SK-N-SH treated with all-trans-retinoic acid at 6 μM for 48 hours (cell line): Measurements from ENCODE around the gene TEKT1.

Experiments
- ATAC-seq: fragments of 200-7000 bp; cut with Tn5 transposase; 3 replicates; pipeline ENCODE4 v1.9.1; 2020; ENCODE audit warnings: mild to moderate bottlenecking, moderate library complexity
- ARNTL ChIP-seq: fragments of 450-650 bp; formaldehyde crosslinking; IDR thresholded peaks from 2 replicates; pipeline ENCODE4 v1.5.0; 2020; ENCODE audit warnings: low read depth, mild to moderate bottlenecking, moderate library complexity, borderline replicate concordance
- BACH2 ChIP-seq: fragments of 250-450 bp; sonication (Bioruptor Pico); IDR thresholded peaks from 2 replicates; pipeline ENCODE4 v1.9.0; 2021; ENCODE audit warnings: mild to moderate bottlenecking, borderline replicate concordance
- CSDC2 ChIP-seq: fragments of 250-450 bp; sonication (Bioruptor Pico); IDR thresholded peaks from 2 replicates; pipeline ENCODE4 v1.5.0; 2020; ENCODE audit warnings: mild to moderate bottlenecking, moderate library complexity
- ESRRG ChIP-seq: fragments of 250-450 bp; sonication (Bioruptor Pico); IDR thresholded peaks from 2 replicates; pipeline ENCODE4 v1.6.1; 2021; ENCODE audit warnings: mild to moderate bottlenecking
- ISL1 ChIP-seq: fragments of 250-450 bp; sonication (Bioruptor Pico); IDR thresholded peaks from 2 replicates; pipeline ENCODE4 v2.1.2; 2022; ENCODE audit warnings: mild to moderate bottlenecking, moderate library complexity
- OSR1 ChIP-seq: fragments of 250-450 bp; sonication (Bioruptor Pico); IDR thresholded peaks from 2 replicates; pipeline ENCODE4 v1.8.0; 2022; ENCODE audit warnings: moderate library complexity, mild to moderate bottlenecking, inconsistent platforms
- PPARA ChIP-seq: fragments of 250-450 bp; sonication (Bioruptor Pico); IDR thresholded peaks from 2 replicates; pipeline ENCODE4 v1.5.0; 2020; ENCODE audit warnings: mild to moderate bottlenecking, borderline replicate concordance
- RARB ChIP-seq: fragments of 250-450 bp; sonication (Bioruptor Pico); IDR thresholded peaks from 2 replicates; pipeline ENCODE4 v1.8.0; 2021; ENCODE audit warnings: mild to moderate bottlenecking, moderate library complexity
- SNAI2 ChIP-seq: fragments of 250-450 bp; sonication (Bioruptor Pico); IDR thresholded peaks from 2 replicates; pipeline ENCODE4 v1.5.0; 2020; ENCODE audit warnings: mild to moderate bottlenecking, moderate library complexity
- TCF4 ChIP-seq: fragments of 250-450 bp; sonication (Bioruptor Pico); IDR thresholded peaks from 2 replicates; pipeline ENCODE4 v1.8.0; 2021; ENCODE audit warnings: mild to moderate bottlenecking, moderate library complexity, borderline replicate concordance
- TOX ChIP-seq: fragments of 250-450 bp; sonication (Bioruptor Pico); IDR thresholded peaks from 2 replicates; pipeline ENCODE4 v1.8.0; 2021; ENCODE audit warnings: mild to moderate bottlenecking, moderate library complexity, borderline replicate concordance
- ZC3H10 ChIP-seq: fragments of 250-450 bp; sonication (Bioruptor Pico); IDR thresholded peaks from 2 replicates; pipeline ENCODE4 v1.5.1; 2021; ENCODE audit warnings: mild to moderate bottlenecking, moderate library complexity
- ZFP3 ChIP-seq: fragments of 250-450 bp; sonication (Bioruptor Pico); IDR thresholded peaks from 2 replicates; pipeline ENCODE4 v1.5.0; 2020; ENCODE audit warnings: mild to moderate bottlenecking, moderate library complexity
- ZFP30 ChIP-seq: fragments of 450-650 bp; formaldehyde crosslinking; IDR thresholded peaks from 2 replicates; pipeline ENCODE4 v1.5.0; 2022; ENCODE audit warnings: mild to moderate bottlenecking, moderate library complexity
- ZNF70 ChIP-seq: fragments of 450-650 bp; formaldehyde crosslinking; IDR thresholded peaks from 2 replicates; pipeline ENCODE4 v1.5.0; 2020; ENCODE audit warnings: mild to moderate bottlenecking, moderate library complexity
- ZNF8 ChIP-seq: fragments of 450-650 bp; formaldehyde crosslinking; IDR thresholded peaks from 2 replicates; pipeline ENCODE4 v1.5.0; 2020; ENCODE audit warnings: mild to moderate bottlenecking, moderate library complexity
- TF ChIP-seq, protein P1 (sequence below): fragments of 250-450 bp; sonication (Bioruptor Pico); IDR thresholded peaks from 2 replicates; pipeline ENCODE4 v1.8.0; 2021; ENCODE audit warnings: low read depth, mild to moderate bottlenecking, moderate library complexity, borderline replicate concordance
- TF ChIP-seq, protein P2 (sequence below): fragments of 250-450 bp; sonication (Bioruptor Pico); IDR thresholded peaks from 2 replicates; pipeline ENCODE4 v1.5.0; 2020; ENCODE audit warnings: mild to moderate bottlenecking, moderate library complexity
- TF ChIP-seq, protein P3 (sequence below): fragments of 250-450 bp; sonication (Bioruptor Pico); IDR thresholded peaks from 2 replicates; pipeline ENCODE4 v1.5.1; 2021; ENCODE audit warnings: mild to moderate bottlenecking, moderate library complexity
- TF ChIP-seq, protein P4 (sequence below): fragments of 250-450 bp; sonication (Bioruptor Pico); IDR thresholded peaks from 2 replicates; pipeline ENCODE4 v1.5.1; 2020; ENCODE audit warnings: low read depth, mild to moderate bottlenecking, moderate library complexity
- TF ChIP-seq, protein P5 (sequence below): fragments of 250-450 bp; sonication (Bioruptor Pico); IDR thresholded peaks from 2 replicates; pipeline ENCODE4 v1.8.0; 2020; ENCODE audit warnings: mild to moderate bottlenecking, moderate library complexity, borderline replicate concordance

Gene TEKT1

DNA sequence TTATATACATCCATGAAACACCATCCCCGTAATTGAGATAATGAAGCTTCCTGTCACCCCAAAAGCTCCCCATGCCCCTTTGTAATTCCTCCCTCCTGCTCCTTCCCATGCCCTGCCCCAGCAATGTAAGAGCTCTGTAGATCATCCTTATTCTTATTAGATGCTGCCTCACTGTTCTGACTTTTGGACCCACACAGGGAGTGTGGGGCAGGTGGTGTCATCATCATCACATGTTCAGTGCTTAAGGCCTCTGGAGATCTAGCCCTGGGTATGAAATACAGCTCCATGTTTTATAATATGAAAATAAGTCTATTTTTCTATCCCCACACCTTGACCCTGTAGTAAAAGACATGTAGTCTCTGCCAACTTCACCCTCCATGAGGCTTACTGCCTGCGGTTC, 73.8 kb downstream of the TEKT1 start:
- ATAC-seq: no peak
- TF ChIP-seq OSR1 (CRISPR knock-in tag) (no peak), ZNF70 (no peak), RARB (CRISPR knock-in tag) (no peak), PPARA (CRISPR knock-in tag) (no peak), ZFP30 (CRISPR knock-in tag) (no peak), ZNF8 (CRISPR knock-in tag) (no peak), ARNTL (CRISPR knock-in tag) (no peak), ZC3H10 (CRISPR knock-in tag) (no peak), TOX (CRISPR knock-in tag) (no peak), BACH2 (CRISPR knock-in tag) (no peak), ZFP3 (no peak), TCF4 (no peak)
- TF ChIP-seq, protein P1, sequence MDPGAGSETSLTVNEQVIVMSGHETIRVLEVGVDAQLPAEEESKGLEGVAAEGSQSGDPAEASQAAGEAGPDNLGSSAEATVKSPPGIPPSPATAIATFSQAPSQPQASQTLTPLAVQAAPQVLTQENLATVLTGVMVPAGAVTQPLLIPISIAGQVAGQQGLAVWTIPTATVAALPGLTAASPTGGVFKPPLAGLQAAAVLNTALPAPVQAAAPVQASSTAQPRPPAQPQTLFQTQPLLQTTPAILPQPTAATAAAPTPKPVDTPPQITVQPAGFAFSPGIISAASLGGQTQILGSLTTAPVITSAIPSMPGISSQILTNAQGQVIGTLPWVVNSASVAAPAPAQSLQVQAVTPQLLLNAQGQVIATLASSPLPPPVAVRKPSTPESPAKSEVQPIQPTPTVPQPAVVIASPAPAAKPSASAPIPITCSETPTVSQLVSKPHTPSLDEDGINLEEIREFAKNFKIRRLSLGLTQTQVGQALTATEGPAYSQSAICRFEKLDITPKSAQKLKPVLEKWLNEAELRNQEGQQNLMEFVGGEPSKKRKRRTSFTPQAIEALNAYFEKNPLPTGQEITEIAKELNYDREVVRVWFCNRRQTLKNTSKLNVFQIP (CRISPR knock-in tag): no peak
- TF ChIP-seq, protein P2, sequence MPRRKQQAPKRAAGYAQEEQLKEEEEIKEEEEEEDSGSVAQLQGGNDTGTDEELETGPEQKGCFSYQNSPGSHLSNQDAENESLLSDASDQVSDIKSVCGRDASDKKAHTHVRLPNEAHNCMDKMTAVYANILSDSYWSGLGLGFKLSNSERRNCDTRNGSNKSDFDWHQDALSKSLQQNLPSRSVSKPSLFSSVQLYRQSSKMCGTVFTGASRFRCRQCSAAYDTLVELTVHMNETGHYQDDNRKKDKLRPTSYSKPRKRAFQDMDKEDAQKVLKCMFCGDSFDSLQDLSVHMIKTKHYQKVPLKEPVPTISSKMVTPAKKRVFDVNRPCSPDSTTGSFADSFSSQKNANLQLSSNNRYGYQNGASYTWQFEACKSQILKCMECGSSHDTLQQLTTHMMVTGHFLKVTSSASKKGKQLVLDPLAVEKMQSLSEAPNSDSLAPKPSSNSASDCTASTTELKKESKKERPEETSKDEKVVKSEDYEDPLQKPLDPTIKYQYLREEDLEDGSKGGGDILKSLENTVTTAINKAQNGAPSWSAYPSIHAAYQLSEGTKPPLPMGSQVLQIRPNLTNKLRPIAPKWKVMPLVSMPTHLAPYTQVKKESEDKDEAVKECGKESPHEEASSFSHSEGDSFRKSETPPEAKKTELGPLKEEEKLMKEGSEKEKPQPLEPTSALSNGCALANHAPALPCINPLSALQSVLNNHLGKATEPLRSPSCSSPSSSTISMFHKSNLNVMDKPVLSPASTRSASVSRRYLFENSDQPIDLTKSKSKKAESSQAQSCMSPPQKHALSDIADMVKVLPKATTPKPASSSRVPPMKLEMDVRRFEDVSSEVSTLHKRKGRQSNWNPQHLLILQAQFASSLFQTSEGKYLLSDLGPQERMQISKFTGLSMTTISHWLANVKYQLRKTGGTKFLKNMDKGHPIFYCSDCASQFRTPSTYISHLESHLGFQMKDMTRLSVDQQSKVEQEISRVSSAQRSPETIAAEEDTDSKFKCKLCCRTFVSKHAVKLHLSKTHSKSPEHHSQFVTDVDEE (CRISPR knock-in tag): no peak
- TF ChIP-seq, protein P3, sequence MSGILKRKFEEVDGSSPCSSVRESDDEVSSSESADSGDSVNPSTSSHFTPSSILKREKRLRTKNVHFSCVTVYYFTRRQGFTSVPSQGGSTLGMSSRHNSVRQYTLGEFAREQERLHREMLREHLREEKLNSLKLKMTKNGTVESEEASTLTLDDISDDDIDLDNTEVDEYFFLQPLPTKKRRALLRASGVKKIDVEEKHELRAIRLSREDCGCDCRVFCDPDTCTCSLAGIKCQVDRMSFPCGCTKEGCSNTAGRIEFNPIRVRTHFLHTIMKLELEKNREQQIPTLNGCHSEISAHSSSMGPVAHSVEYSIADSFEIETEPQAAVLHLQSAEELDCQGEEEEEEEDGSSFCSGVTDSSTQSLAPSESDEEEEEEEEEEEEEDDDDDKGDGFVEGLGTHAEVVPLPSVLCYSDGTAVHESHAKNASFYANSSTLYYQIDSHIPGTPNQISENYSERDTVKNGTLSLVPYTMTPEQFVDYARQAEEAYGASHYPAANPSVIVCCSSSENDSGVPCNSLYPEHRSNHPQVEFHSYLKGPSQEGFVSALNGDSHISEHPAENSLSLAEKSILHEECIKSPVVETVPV (CRISPR knock-in tag): no peak
- TF ChIP-seq, protein P4, sequence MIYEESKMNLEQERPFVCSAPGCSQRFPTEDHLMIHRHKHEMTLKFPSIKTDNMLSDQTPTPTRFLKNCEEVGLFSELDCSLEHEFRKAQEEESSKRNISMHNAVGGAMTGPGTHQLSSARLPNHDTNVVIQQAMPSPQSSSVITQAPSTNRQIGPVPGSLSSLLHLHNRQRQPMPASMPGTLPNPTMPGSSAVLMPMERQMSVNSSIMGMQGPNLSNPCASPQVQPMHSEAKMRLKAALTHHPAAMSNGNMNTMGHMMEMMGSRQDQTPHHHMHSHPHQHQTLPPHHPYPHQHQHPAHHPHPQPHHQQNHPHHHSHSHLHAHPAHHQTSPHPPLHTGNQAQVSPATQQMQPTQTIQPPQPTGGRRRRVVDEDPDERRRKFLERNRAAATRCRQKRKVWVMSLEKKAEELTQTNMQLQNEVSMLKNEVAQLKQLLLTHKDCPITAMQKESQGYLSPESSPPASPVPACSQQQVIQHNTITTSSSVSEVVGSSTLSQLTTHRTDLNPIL (CRISPR knock-in tag): no peak

DNA sequence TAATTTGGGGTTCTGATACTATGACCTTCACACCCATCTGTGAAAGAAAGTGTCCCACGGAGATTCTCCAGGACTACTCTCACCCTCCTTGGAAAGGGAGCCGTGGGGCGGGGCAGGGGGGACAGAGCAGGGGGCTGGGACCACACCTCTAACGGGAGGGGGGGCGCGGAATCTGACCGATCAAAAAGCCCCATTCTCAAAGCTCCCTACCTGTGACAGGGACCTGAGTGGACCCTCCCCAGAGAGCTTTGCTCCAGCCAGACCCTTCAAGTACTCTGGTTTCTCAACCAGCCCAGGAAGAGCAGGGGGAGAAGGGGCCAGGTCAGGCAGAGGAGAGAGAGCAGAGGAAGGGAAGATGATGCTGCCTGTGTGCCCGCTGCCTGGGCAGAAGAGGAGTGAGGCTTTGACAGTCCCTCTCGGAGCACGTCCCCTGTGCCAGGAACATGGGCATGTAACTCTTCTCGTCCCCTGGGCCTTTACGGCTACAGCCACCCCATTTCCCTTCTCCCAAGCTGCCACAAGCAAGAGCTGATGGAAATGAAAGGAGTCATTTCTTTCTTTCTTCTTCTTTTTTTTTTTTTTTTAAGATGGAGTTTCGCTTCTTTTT, 75.0 kb downstream of the TEKT1 start:
- TF ChIP-seq CSDC2: no peak
- no peak for TF ChIP-seq ISL1 (CRISPR knock-in tag)
- TF ChIP-seq ESRRG (CRISPR knock-in tag): no peak
- TF ChIP-seq ZFP30 (CRISPR knock-in tag): no peak
- TF ChIP-seq SNAI2 (CRISPR knock-in tag): no peak
- no peak for TF ChIP-seq ZNF70
- TF ChIP-seq, protein P5, sequence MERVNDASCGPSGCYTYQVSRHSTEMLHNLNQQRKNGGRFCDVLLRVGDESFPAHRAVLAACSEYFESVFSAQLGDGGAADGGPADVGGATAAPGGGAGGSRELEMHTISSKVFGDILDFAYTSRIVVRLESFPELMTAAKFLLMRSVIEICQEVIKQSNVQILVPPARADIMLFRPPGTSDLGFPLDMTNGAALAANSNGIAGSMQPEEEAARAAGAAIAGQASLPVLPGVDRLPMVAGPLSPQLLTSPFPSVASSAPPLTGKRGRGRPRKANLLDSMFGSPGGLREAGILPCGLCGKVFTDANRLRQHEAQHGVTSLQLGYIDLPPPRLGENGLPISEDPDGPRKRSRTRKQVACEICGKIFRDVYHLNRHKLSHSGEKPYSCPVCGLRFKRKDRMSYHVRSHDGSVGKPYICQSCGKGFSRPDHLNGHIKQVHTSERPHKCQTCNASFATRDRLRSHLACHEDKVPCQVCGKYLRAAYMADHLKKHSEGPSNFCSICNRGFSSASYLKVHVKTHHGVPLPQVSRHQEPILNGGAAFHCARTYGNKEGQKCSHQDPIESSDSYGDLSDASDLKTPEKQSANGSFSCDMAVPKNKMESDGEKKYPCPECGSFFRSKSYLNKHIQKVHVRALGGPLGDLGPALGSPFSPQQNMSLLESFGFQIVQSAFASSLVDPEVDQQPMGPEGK (CRISPR knock-in tag): no peak
- TF ChIP-seq, protein P2 (CRISPR knock-in tag): no peak
- ATAC-seq: no peak
